GM21447 (cell line): ENCODE data around the gene EML4.

Experiments
- ATAC-seq: cut with Tn5 transposase; IDR thresholded peaks from one replicate; pipeline ENCODE4 v1.9.1; 2021; ENCODE audit not compliant: unreplicated experiment

The EML4 gene

DNA sequence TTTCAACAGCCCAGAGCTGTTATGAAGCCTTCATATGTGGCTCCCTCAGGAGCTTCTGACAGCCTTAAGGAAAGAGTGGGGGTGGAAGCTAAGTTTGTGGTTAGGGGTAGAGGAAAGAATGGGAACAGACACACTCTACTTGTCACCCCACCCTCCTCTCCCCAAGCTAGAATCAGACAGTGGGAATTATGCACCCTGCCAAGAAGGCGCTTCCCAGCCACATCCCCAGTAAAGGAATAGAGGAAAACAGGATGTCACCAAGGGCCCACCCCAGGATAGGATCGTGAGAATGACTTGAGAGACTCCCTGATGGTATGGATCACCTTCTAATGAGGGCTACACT is 32.4 kb upstream of the EML4 start:
- ATAC-seq, result no peak

DNA sequence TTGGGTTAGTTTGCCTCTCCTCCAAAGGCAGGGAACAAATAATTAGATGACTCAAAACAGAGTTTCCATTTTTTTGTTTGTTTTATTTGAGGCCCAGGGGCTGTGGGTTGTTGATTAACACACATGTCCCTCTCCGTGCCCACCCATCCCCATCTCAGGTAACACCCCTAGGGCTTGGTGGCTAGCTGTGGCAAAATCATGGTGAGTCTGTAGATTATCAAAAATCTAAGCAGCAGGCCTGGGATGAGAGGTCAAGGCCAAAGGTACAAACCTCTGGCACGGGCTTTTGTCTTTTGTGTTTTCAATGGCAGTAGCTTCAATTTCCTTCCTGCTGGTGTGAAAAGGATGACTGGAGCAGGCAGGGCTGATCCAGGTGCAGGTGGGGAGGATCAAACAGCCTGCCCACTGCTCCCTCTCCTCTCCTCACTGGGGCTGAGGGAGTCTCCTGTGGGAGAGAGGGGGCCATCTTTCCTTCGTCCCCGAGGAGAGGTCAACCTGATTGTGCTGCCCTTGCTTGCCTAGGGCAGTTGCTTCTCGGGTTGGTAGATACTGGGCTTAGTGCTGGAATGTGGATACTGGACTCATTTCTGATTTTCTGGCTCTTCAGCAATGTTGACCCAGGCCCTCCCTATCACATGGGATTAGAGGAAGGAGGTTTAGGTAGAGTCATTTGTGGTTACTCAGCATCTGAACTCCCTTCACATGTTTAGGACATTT is 31.9 kb upstream of the EML4 start:
- ATAC-seq, result no peak

DNA sequence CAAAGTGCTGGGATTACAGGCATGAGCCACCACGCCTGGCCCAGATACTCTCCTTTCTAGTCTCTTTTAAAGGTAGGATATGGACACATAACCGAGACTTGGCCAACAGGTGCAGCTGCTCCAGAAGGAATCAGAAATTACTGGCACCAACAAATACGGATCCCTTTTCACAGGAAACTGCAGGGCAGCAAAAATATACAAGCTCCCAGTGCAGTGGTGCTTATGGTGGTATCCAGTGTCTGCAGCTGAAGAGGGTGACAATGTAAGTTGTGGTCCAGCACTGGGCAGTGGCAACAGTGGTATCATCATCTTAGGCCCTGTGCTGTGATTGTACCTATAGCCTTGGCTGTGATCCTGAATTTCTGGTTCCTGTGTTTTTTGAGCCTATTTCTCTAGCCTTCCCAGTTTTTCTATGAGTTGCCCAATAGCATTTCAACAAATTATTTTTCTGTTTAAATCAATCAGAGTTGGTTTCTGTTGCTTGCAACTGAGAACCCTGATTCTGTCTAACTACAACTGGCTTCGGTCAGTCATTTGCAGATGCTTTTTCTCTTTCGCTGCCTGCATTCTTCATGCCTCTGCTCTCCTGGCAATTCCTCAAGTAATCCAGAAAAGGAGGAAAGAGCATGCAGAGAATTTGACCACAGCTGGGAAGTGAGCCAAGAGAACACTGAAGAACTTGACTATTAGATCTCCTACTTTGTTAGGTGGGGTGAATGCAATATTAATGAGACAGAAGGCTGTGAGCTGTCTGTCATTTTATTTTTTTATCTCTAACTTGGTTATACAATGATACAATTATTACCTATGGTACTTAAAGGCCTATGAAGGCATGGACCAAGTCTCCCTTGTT is 30.8 kb upstream of the EML4 start:
- ATAC-seq, result no peak

DNA sequence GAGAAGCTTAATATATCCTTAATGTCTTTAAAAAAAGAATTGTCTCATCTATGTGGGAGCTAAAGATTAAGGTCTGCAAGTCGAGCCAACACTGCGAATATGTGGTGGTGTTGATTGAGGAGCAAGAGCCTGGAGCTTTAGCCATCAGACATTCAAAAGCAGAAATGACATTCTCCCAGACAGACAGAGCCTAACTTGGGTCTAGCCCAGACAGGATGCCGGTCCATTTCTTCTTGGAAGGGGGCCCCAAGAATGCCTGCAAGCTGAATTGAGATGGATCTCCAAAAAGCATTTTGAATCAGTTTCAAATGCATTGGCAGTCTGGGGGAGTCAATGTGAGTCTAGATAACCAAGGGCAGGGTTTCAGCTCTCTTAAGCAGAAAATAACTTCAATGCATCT is 30.1 kb upstream of the EML4 start:
- ATAC-seq, result no peak

DNA sequence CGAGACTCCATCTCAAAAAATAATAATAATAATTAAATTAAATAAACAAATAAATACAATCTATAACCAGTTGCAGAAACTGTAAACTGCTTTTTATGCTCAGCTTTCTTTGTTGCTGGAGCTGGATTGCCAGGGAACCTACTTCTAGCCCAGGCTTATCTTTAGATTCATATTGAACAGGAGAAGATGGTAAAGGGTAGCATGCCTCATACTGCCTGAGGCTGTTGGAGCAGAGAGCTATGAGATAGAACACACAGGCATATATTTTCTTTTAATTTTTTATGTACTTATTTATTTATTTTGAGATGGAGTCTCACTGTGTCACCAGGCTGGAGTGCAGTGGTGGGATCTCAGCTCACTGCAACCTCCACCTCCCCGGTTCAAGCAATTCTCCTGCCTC is 28.7 kb upstream of the EML4 start:
- no peak for ATAC-seq

DNA sequence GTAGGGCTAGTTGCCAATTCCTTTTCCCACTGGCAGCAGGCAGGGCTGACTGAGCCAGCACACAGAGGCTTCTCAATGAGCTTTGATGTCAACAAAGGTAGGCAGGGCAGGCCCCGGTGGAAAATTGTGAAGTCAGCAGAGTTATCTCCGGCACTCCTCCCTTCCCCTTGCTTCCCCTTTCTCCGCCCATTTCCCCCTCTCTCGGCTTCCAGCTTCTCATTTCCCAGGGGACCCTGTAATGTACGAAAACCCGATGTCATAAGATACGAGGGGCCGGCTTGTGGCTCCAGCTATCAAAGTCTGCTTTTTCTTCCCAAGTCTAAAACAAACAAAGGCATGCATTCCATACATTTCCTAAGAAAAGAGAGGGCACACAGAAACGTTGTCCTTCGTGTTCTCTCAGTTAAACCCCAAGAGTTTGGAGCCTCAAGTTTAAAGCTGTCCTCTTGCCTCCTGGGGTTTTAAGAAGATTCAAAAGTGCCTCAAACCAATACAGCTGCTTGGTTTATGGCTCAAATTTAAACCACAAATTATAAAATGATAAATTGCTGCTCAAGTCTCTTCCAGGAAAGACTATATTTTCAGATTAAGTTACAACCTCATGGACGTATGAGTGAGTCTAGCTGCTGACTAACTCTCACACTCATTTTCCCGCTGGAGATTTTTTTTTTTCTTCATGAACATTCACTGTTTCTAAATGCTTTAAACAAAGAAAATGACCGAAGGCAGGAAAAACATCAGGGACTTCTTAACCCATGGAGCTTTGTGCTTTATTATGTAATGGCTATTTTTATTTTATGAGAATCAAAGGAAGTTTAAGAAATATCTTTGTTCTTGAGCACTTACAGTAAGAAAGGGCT is 27.2 kb upstream of the EML4 start:
- ATAC-seq, result no peak

DNA sequence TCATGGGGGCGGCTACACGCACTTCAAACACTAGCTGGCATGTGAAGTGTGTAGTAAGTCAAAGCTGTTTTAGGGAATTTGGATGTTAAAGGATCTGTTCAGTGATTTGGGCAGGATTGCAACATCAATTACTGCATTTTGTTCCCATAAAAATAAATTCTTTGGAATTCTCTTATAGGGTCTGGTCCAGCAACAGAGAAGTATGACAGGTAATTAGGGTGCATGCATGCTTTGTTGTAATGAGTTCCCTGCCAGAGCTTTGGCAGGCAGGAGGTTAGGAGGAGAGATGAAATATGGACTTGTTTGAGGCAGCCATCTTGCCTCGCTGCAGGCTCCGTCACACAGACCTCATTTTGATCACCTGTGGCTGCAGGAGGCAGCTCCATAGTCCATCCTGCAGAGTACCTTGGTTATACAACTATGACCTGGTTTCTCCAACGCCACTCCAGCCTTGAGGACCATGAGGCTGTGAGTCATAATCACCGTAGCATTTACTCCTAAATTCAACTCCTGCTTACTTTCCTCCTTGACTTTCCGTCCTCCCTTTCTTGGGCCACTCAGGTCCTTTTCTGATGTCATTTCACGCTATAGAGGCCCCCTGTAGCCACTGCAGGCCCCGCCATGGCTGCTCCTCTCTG is 26.5 kb upstream of the EML4 start:
- ATAC-seq, result no peak

DNA sequence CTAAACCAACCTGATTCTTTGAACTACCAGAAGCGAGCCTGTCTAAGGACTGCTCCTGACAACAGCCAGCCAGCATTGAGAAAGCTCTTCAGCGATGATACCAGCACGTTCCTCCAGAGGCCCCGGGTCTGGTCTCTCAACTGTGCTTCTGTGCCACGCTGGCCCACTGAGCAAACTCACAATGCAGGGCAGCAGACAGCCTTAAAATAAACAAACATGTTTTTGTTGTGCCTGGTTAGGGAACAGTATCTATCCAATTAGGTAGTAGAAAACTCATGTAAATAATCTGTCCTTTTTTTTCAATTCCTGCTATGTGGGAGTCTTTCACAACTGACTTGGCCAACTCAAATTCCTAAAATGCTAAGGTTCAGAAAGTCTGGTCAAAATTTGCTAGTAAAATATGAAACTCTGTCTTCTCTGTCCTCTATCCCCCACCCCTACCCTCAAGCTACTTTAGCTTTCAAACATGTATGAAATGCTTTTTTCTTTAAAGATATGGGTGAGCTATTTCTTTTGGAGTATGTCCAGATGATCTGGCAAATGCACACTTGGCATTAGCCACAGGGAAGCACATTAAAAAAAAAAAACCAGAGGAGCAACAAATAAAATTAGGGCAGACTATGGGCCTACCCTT is 21.4 kb upstream of the EML4 start:
- ATAC-seq, result no peak

DNA sequence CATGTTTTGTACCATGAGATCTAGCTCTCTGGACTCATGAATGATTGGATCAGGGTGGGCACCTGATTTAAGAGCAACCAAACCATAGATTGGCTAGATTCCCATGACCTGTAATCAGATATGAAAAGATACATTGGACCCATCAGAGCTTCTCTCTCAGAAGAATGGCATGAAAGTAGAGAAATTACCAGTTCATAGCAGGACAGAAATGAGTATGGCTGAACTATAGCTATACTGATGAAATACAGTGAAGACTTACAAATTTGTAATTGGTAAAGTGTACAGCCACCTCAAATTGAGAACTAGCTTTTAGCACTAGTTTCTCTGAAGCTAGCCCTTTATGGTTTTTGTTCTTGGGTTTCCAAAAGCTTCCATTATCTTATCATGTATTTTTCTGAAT is 19.0 kb upstream of the EML4 start:
- ATAC-seq, result no peak

DNA sequence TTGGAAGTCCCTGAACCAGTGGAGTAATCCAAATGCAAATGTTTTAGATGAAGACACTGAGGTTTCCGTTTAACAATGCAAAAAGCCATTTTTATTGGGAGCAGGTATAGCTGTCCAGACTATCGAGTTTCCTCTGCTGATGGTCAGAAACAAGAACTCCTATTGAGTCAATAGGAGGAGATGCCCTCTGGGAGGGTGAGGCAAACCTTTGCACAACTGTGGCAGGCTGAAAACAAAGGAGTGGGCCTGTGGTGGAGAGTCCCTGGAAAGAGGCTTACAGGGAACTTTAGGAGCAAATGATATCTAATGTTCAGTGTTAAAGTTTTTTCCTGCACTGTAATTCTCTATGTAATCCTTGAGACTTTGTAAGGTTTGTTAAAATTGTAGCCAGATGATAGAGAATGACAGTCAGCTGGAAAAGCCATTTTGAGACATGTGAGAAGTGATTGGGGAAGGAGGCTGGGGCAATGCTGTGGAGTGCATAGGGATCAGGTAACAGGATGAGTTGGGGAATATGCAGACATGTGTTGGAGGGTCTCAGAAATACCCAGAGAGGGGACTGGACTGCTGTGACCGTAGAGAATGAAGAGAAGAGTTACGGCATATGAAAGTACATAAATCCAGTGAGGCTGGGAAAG is 15.1 kb upstream of the EML4 start:
- no peak for ATAC-seq

DNA sequence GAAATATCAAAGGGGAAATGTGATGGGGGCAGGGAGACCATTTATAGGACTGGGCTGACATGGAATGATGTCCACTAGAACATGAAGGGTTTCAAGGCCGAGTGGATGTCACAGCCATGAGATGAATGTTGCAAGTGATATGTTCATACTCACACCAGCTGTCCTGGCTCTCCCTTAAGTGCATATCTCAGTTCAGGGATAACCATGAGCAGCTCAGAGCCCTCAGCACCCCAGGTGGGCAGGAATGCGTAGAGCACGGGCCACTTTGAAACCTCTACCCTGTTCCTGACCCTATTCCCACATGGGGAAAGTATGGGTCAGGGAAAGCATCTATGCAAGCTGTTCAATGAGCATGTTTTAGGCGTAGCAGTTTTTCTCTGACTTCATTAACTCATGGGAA is 12.4 kb upstream of the EML4 start:
- no peak for ATAC-seq

DNA sequence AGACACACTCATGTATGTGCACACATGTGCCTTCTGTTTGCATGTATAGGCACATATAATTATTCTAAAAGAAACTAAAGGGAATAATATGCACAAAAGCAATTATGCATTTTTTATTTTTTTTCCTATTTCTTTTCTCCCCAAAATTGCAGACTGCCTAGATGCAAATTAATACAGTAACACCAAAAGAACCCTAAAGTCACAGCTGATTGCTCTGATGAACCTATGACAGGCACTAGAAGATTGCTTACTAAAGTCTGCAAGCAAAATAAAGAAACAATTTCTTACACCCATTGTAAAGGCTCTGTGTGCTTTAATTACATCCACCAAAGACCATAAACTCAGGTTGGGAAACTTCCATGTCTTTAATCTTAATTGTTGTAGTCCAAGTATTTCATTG is 7.7 kb upstream of the EML4 start:
- ATAC-seq, result no peak

DNA sequence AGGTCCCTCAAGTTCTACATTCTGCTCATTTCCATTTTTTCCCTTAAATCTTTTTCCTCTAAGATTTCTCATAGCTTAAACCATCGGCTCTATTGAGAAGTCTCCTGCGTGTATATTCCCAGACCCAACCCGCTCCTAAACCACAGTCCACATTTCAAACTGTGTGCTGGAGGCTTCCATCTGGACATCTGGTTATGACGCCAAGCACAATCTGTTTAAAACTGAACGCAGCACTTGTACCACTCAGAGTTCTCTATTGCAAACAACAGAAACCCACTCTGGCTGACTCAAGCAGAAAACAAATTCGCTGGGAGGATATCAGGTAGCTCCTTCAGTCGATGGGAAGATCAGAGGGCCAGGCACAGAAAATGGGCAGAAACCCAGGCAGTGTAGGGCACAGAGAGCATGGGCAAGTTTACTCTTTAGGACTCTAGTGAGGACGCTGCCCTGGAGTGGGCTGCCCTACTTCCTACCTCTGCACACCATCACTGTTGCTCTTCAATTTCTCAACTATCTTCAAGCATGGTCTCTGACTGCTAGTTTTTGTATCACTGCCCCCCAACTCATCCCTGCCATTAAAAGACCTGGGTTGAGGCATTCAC is 5.6 kb upstream of the EML4 start:
- no peak for ATAC-seq

DNA sequence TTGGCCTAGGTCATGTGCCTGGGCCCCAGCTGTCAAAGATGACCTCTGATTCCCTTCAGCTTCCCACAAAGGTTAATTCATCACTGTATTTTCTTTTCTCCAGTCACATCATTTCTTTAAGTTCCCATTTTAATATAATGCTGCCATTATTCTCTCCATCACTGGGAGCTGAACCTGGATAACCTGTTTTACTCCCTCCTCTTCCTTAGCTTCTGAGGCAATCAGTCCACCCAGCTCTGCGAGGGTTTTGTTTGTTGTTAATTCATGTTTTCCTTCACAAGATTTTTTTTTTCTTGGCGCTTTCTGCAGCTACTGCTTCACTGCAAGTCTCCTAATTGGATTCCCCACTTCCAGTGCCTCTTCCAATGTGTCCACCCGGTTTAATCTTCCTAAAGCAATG is 5.1 kb upstream of the EML4 start:
- no peak for ATAC-seq

DNA sequence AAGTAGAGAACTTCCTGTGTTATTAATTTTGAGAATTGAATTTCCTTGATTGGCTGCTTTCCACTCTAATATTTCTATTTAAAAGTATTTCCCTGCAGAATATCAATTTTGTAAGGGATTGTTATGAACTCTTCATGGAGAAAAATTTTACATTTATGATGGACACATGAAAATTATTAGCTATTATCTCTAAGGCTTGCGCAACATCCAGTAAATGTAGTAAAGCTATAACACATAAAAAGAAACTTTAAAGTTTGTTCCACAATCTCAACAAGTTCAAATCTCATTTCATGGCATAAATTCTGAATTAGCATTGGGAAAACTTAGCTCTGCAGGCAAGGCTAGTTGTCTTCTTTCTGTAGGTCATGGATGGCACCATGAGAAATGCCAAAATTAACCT is 4.2 kb upstream of the EML4 start:
- ATAC-seq, result no peak

DNA sequence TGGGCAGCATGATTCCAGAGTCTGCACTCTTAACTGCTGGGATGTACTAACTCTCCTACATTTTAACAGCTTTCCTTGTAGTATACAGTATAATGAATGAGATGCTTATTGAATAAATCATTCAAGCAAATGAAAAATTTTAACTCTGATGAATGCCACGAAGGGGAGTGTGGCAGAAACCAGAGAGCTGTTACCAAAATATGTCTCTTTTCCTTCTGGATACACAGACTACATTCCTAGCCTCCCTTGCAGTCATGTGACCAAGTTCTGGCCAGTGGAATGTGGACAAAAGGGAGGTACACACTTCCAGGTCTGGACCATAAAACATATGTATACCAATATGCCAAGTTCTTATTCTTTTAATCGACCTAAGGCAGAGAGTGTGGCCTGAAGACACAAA is 1.7 kb upstream of the EML4 start:
- no peak for ATAC-seq

DNA sequence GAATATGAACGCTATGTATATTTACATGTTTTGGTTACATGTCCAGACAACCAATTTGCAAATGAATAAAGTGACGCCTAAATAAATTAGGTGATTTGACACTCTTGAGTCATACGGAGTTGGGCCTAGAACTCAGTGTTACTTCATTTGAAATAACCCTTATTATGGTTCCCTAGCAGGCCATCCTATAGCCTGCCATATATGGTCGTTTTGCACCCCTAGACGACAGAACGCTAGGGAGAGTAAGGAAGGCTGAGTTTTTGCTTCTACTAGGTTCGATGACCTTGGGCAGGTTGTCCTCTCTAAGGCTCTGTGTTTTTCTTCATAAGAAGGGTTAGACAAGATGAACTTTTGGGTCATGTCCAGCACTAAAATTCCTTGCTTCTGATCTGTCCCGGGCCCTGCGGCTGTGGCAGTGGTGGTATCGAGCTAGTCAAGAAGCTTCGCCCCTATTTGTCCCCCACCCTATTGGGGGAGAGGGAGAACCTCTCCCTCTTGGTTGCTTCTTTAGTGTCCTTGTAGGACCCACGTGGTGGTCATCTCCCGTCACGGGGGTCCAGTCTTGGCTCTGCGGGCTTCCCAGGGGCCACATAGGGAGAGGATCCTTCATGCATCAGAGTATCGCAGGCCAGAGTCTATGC is 574 bp upstream of the EML4 start:
- no peak for ATAC-seq

DNA sequence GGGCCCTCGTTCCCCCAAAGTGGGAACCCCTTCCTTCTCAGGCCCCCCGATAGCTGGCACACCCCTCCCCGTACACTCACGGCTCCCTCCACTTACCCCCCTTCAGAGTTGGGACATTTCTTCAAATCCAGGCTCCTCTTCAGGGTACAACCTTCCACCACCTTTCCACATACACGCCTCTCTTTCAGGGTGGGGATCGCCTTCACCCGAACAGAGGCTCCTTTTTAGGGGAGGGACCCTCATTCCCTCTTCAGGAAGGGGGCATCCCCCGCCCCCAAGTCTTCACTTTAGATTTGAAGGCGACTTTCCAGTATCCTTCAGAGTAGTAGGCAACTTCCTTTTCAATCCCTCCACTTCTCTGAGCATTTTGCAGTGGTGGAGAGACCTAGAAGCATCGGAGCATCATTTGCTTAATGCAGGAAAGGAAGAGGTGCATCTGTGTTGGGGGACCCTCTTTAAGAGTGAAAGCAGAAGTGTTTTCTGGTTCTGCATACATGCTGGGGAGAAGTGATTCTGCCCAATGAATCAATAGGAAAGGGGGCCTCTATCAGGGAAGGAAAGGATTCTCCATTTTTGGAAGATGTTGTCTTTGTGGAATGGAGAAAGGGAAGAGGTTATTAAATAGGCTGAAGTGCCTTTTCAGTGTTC is 845 bp downstream of the EML4 start:
- ATAC-seq, result peak; percentile 31
